ENCODE measurements around the gene NHS.

Gene NHS

DNA sequence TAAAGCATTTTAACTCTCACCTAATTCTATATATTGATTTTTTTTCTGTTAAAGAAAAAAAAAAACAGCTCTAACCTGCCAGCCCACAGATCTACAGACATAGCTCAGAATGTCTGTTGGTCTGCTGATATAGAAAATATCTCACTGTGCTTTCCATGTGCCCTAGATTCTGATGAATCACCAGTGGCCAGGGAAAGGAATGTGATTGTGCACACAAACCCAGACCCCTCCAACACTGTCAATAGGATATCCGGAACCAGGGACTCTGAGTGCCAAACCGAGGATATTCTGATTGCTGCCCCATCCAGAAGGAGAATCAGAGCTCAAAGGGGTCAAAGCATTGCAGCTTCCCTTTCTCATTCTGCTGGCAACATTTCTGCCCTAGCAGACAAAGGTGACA, 350.2 kb downstream of the NHS start:
- DNase-seq = no peak

DNA sequence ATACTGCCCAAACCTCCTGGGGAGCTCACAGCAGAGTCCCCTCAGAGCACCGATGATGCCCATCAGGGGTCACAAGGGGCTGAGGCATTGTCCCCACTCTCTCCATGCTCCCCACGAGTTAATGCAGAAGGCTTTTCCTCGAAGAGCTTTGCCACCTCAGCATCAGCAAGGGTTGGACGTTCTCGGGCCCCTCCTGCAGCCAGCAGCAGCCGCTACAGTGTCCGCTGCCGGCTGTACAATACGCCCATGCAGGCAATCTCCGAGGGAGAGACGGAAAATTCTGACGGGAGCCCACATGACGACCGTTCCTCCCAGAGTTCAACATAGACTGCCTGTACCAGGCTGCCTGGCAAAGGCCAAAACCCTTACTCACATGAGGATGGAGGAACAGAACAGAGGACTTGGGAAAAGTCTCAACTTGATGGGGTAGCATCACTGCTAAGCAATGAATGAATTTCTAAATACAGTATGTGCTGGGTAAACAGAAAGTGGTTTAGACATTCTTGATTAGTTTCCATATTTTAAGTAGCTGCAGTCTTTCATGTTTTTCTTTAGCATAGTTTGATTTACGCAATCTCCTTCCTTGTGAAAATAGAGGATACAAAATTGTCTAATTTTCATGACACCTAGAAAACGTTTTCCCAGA, 357.3 kb downstream of the NHS start:
- DNase-seq = no peak

DNA sequence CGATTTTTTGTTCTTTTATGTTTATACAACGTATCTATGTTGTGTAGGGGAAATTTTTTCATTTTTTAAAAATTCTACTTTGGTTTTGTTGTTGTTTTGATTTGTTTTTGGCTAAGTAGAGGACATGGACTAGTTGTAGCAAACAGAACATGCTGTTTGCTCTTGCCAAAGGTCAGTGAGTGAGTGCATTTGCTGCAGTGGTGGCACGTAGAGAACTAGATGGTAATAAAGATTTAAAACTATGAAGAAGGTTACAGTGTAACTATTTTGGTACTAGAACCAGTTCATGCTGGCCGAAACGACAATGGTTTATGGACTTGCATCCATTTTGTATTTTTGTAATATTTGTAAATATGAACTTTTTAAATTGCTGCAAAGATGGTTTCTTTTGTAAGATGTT, 360.4 kb downstream of the NHS start:
- no peak for DNase-seq

DNA sequence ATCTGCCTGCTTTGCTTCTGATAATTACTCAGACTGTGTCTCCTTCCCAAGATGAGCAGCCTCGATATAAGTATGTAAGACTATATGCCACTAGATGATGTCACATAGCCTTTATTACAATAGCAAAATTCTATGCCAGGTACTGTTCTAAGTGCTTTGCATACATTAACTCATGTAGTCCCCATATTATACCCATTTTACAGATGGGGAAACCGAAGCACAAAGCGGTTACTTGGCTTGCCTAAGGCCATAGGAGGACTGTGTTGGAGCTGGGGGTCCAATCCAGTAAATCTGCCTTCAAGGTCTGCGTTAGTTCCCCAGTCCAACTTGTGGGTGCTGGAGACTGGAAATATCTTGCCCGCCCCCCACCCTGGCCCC, 361.5 kb downstream of the NHS start:
- no peak for DNase-seq

DNA sequence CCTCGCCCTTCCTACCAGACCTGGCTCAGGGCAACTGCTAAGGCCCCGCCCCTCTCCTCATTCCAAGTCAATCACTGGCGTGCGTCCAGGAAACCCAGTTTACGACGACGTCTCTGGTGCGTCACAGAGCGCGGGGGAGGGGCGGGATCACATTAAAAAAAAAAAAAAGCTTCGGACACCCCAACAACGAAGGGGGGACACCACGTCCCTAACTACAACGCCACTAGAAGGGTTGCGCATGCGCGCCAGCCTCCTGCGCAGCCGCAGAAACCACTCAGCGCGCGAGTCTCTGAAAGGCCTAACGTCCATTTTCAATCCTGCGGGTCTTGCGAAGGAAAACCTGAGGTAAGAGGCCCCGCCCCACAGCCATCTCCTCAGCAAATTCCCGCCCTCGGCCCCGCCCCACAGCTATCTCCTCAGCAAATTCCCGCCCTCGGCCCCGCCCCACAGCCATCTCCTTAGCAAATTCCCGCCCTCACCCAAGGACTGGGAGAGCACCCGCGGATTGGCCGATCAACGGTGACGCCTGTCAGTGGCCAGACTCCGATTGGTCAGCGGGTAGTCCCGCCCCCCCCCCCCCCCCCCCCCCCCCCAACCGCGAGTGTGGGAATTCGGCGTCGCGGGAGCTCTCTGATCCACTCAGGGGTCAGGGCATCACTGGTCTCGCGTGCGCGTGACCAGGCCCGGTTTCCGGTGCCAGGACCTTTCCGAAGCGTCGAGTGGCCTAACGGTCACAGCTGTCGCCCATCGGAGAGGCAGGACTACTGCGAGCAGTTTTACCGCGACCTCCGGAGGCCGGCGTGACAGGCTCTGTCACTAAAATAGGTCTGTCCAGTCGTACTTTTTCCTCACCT, 362.1 kb downstream of the NHS start, which contains the start of gene SCML1:
TSS of gene SCML1 (plus strand) at position 638 of the 854 bp plus-strand sequence. CDS start 6,694 bp downstream, outside the sequence.
- DNase-seq = peak; percentile 56 to 98 (median 92)

DNA sequence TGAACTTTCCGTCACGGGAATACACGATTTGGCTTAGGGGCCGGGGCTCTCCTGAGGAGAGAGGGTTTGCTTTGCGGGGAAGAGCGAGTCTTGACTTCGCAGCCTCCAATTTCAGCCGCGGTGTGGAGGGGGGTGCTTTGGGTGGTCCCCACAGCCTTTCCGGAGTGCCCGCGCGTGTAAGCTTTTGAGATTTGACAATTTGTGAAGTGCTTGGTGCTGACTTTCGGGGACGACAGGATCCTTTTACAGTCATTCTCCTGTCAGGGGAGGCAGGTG, 362.6 kb downstream of the NHS start:
- DNase-seq = peak in 6 of 56 donors; percentile 22 to 43 (median 26)

DNA sequence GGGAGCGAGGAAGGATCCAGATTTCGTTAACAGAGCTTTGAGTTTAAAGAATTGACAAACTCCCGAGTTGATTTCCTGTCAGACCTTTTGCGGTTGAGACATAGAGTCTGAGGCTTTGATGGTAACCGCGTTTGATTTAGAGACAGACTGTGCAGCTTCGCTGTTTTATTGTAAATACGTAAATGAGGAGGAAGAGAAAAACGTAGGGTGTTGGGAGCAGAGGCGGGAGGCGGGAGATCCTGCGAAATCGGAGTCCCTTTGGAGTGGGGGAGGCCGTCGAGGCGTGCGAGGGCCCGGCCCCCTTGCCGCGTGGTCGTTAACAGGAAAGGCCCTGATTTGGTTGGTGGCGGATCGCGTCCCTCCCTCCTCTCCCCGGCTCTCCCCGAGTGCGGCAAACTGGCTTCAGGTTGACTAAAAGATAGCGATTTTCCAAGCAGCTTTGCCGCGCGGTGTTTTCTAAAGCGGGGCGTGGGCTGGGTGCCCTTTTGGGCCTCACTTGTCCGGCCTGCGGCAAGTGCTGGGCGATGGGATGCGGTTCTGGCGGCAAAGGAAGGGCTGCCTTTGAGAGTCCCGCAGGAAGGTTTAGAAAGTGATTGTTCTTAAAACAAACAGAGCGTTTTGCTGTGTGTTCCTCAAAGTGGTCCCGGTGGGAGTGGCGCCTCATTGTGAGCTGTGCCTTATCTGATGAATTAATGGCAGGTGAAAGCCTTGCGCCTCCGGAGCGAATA, 363.1 kb downstream of the NHS start:
- peak in 22 of 56 donors; percentile 0 to 30 (median 8) for DNase-seq

DNA sequence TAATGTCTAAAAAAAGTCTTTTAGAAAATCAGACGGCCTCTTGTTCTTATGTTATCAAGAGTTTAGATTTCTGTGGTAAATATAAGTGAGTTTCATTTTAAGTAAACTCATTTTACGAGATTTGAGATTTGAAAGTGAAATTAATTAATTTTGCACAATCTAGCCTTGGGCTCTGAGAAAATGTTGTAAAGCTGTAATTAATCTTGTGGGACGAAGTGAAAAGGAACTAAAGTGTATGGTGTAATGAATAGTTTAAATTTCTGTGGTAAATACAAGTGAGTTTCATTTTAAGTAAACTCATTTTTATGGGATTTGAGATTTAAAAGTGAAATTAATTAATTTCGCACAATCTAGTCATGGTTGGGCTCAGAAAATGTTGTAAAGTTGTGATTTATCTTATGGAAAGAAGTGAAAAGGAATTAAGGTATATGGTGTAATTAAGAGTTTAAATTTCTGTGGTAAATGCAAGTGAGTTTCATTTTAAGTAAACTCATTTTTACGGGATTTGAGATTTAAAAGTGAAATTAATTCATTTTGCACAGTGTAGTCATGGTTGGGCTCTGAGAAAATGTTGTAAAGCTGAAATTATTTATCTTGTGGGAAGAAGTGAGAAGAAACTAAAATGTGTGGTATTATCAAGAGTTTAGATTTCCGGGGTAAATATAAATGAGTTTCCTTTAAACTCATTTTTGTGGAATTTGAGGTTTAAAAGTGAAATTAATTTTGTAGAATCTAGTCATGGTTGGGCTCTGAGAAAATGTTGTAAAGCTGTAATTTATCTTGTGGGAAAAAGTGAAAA, 363.9 kb downstream of the NHS start:
- DNase-seq = no peak

DNA sequence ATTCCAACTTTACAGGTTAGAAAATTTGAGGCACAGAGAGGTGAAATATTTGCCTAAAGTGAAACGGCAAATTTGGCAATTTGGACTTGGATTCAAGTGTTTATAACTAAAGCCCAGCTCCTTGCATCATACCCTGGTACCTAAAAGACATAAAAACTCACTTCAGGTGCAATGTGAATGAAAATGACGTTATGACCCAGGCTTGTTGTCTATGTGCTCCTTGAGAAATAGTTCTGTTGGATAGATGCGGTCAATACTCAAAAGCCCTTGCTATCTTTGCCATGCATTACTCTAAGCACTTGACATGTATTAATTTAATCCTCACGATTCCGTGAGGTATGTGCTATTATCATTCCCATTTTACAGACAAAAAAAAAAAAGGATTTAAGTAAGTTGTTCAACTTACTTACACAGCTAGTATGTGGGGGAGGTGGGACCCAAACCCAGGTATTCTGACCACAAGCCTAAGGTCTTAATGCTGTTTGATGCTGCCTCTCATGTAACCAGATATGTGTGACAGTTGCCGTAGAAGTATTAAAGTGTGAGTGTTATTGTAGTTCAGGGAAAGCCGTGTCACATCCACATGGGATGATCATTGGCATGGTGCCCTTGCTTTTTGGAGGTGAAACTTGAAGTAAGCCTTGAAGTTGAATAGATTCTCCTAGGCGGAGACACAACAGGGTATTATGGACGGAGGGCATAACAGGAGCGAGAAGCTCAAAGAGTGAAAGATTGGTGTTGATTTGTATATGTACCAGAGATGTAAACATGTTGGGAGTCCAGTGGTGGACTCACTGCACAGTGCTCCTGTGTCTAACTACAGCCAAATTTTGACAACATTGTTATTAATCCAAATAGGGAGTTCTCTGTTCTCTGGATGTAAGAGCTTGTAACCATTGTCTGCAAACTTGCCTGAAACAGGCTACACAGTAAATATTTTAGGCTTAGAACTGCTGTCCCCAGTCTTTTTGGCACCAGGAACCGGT, 365.4 kb downstream of the NHS start:
- DNase-seq = no peak

DNA sequence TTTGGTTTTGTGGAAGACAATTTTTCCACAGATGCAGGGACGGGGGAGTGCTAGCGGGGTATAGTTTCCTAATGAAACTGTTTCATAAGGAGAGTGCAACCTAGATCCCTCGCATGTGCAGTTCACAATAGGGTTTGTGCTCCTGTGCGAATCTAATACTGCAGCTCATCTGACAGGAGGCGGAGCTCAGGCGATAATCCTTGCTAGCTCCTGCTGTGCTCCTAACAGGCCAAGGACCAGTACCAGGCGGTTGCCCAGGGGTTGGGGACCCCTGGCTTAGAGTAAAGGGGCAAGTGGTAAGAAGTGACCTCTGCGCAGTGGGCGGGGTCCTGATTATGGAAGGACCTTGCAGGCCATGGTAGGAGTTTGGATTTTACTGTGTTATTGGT, 366.1 kb downstream of the NHS start:
- DNase-seq = no peak

DNA sequence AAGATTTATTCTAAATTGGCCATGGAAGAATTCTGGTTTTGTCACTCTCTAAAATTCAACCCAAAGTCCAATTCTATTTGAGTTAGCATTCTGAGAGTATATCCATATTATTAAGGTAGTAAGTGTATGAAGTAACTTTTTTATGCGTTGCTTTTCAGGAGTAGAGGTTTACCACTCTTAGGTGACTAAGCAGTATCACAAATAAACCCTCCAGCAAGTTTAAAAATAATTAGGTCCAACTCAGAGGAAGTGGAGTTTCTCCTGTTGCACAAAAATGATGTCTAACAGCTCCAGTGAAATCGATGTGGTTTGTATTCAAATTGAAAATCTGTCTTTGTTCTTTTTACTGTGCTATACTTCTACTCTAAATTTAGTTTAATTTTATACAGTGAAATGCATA, 368.9 kb downstream of the NHS start:
- no peak for DNase-seq

DNA sequence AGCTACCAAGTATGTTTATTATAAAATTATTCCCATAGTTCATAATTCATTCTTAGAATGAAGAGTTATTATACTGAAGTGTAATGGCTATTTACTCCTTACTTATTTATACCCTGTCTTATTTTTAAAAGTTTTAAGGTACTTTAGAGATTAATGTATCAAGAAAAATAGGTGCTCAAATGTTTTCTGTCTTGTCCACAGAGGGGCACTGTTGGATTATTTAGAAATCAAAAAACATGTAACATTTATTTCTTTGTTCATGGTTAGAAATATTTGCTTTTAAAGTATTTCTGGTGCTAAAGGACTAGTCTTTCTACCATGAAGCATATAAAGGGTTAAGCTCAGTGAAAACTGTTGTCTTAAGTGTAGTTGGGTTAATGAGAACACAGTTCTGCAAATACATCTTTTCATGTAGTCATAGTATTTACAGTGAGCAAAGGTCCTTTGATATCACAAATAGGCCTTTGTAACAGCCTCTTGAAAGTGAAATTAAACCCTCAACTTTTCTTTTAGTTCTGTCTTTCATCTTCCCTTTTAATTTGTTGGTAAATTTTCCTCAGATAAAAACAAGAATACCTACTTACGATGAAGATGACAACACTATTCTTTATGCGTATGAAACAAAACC, 370.0 kb downstream of the NHS start:
- no peak for DNase-seq

DNA sequence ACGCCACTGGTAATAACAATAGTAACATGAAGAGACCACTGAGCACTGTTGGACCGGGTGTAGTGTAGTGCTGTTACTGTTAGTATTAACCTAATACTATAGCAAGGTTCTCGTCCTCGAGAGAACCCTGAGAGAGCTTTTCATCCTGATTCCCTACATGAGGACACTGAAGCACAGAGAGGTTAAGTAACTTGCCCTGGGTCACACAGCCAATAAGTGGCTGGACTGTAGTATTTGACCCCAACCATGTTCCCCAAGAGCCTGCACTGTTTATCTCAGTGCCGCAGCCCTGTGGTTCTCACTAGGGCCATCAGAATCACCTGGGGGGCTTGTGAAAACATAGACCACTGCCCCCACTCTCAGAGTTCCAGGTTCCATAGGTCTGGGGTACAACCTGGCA, 372.7 kb downstream of the NHS start:
- no peak for DNase-seq

DNA sequence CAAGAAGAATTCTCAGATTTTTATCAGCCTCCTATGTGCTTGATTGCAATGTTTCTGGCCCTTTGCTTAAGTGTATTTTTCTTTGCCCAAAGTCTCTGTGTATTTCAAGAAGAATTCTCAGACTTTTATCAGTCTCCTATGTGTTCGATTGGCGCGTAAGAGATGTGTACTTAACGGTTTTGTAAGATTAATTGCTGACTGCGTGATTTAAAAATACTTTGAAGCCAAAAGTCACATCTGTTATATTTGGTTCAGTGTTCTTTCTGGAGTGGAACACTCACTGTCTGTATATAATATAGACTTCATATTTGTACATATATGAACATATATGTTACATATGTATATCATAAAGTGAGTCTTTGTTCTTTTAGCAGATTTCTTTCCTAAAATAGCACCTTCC, 373.7 kb downstream of the NHS start:
- no peak for DNase-seq

DNA sequence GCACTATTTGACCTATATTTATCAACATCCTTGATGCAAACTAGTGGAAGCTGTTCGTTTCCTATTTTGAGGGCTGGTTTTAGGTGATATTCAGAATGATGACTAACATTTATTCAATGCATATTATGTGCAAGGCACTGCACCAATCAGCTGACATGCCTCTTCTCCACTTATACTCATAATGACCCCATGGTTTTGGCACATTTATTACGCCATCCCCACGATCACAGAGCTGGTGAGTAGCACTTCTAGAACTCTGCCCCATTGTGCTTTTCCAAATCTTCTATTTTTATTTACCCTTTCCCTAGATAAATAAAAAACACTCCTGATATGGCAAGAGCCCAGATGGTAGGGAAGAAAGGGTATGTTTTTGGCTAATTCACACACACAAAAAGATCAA, 375.4 kb downstream of the NHS start:
- no peak for DNase-seq

DNA sequence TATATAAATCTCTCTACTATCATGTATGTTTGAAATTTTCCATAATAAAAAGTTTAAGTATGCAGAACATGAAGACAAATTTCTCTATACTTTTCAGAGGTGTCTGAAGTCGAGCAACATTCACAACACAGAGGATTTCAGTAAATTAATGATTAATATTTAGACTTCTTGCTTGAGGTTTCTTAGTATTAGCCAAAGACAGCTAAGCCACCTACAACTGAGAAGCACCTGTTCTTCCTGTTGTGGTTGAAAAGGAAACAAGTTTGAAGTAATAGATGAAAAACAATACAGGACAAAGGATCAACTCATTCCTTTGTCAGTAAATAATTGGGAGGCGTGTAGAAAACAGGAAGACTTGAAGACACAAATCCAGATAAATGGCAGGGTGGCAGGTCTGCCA, 383.4 kb downstream of the NHS start:
- no peak for DNase-seq

DNA sequence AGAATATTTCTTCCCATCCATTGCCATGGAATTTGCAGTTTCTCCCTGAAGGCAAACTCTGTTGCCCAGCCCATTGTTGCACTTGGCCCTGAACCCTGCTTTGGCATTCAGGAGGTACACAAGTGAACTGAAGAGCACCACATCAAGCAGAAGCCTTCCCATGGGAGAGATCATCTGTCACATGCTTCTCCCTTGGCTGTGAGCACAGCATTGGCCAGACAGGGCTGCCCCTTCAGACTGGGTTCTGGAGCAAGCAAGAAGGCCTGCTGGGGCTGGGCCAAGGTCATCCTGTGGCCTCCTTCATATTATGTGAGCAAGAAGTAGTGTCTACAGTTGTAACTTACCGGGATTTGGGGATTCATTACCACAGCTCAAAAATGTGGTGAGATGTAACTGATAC, 385.0 kb downstream of the NHS start:
- no peak for DNase-seq

DNA sequence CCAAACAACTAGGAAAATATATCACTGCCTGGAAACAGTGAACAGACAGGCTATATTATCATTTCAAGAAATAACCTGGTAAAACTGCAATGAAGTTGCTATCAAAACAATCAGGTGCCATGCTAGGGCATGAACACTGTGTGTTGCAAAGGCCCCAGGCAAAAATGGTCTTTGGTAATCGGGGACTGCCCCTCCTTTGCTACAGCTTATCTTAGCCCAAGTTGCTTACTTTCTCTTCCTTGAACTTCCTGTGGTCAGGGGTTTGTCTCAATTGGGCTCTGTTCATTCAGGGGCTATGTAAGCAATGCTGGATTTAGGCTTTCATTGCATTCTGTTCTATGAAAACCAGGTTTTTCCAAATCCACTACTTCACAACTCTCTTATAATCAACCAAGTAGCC, 392.7 kb downstream of the NHS start:
- no peak for DNase-seq

DNA sequence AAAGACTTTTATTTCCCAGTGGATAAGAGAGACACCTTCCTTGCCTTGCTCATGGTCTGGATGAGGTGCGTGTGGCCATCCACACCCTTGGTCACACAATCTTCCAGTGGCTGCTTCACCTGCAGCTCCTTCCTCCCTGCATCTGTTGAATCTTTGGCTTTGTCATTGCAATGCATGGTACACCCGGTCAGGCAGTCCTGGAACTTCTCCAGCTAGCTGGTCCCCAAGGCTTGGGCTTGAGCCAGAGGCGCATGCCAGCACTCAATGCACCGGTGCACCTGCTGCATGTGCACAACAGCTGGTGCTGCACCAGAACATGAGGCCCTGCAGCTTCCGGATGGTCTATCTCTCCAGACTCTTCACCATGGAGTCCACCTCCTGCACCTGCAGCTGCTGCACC, 394.0 kb downstream of the NHS start:
- no peak for DNase-seq

DNA sequence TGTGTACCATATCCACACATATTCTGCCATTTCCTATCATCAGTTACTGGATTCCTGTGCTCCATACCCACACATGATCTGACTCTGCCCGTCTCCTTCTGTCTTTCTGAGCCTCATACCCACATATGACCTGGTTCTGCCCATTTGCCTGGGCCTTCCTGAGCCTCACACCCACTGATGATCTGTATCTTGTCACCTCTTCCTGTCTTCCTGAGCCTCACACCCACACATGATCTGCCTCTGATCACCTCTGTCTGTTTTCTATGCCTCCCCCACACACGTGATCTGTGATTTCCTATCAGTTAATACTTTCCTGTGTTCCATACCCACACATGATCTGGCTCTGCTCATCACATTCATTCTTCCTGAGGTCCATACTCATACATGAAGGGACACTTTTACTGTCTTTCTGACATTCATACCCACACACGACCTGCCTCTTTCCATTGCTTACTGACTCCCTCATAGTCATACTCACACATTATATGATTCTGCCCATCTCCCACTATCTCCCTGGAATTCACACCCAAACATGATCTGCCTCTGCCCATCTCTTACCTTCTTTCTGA, 394.8 kb downstream of the NHS start:
- no peak for DNase-seq
